ENCODE measurements around the gene SYNJ2. TPM values are rescaled to one million over a fixed set of nuclear protein-coding genes. Genes with fewer than 3 reads are reported as not detected.

Gene SYNJ2
- total and polyA plus RNA-seq, 2 experiments from 2014 or later: 2.8 to 5.6 TPM

- peaks cover 25% of the 10 kb centered on the region for H3K4me1 Mint-ChIP-seq
- TF ChIP-seq ZNF462 (CRISPR knock-in tag; IDR thresholded peaks at IDR 0.05): no peak
- Histone ChIP-seq H3K4me1 (ENCODE audit: insufficient read depth) (no peaks in the 10 kb centered on the region), H3K79me2 (replicated peaks; ENCODE audit: insufficient read depth) (no peaks in the 10 kb centered on the region), H4K20me1 (replicated peaks; ENCODE audit: insufficient read depth) (no peaks in the 10 kb centered on the region), H3K4me3 (no peak overlapping the region), H3K9me2 (ENCODE audit: insufficient read depth) (no peaks in the 10 kb centered on the region), H3K27ac (ENCODE audit: low read depth) (no peak overlapping the region), H3K27me3 (ENCODE audit: insufficient read depth) (no peaks in the 10 kb centered on the region), H3F3A (replicated peaks; ENCODE audit: low read depth) (no peaks in the 10 kb centered on the region), H2AFZ (no peak overlapping the region), H3K4me2 (no peak overlapping the region), H3K36me3 (ENCODE audit: insufficient read depth) (no peaks in the 10 kb centered on the region)
- H3K4me3 Mint-ChIP-seq: no peak overlapping the region
- DNase-seq (ENCODE audit: low spot score) (no peak), ATAC-seq (peak; percentile 20)
- no peaks in the 10 kb centered on the region for H3K9me3 Mint-ChIP-seq
- H3K36me3 Mint-ChIP-seq (ENCODE audit: low read depth): peaks cover 13% of the 10 kb centered on the region
- H3K27ac Mint-ChIP-seq: peak overlapping the region; percentile 50; the same call in 1 of the 2 replicates
- peaks cover 10% of the 10 kb centered on the region for H3K27me3 Mint-ChIP-seq (ENCODE audit: insufficient read depth, low read depth, poor library complexity)
Measured at GRCh38 chr6:158031381-158032353, 50.0 kb downstream of the SYNJ2 start.

- H3K27ac ChIP-seq (ENCODE audit: low read depth): no peak overlapping the region
- no peak overlapping the region for H3K4me3 ChIP-seq
- H3K27me3 ChIP-seq (ENCODE audit: insufficient read depth): no peaks in the 10 kb centered on the region
- Mint-ChIP-seq H3K36me3 (ENCODE audit: low read depth) (peaks cover 13% of the 10 kb centered on the region), H3K27ac (no peak overlapping the region), H3K9me3 (no peaks in the 10 kb centered on the region), H3K4me3 (no peak overlapping the region), H3K27me3 (ENCODE audit: insufficient read depth, low read depth, poor library complexity) (peaks cover 4% of the 10 kb centered on the region), H3K4me1 (peaks cover 18% of the 10 kb centered on the region)
- ATAC-seq (no peak), DNase-seq (ENCODE audit: low spot score) (no peak)
- H2AFZ ChIP-seq: no peak overlapping the region
- no peak overlapping the region for H3K4me2 ChIP-seq
- no peaks in the 10 kb centered on the region for H3K4me1 ChIP-seq (ENCODE audit: insufficient read depth)
- no peaks in the 10 kb centered on the region for H3K9me2 ChIP-seq (ENCODE audit: insufficient read depth)
- H3K79me2 ChIP-seq (replicated peaks; ENCODE audit: insufficient read depth): no peaks in the 10 kb centered on the region
- no peaks in the 10 kb centered on the region for H3K36me3 ChIP-seq (ENCODE audit: insufficient read depth)
- no peaks in the 10 kb centered on the region for H3F3A ChIP-seq (replicated peaks; ENCODE audit: low read depth)
- no peaks in the 10 kb centered on the region for H4K20me1 ChIP-seq (replicated peaks; ENCODE audit: insufficient read depth)
- TF ChIP-seq ETS1 (IDR thresholded peaks at IDR 0.05) (no peak), ZNF462 (CRISPR knock-in tag; IDR thresholded peaks at IDR 0.05) (no peak), STAT1 (IDR thresholded peaks at IDR 0.05; ENCODE audit: unreplicated experiment) (no peak)
Measured at GRCh38 chr6:158032354-158032733, 50.7 kb downstream of the SYNJ2 start.

Data from GM23338 (cell line).